Heart right ventricle (tissue), 16 donors: ENCODE data around the gene FEN1. TPM values are rescaled to one million over a fixed set of nuclear protein-coding genes. Genes with fewer than 3 reads are reported as not detected.

Experiments used
- ATAC-seq, 8 donors: fragments of 200-7000 bp; cut with Tn5 transposase; one replicate each; pipeline ENCODE4 v1.9.1; 2020; ENCODE audit warnings: mild to moderate bottlenecking in 8 of 8, moderate library complexity in 8 of 8, moderate number of reproducible peaks in 1 of 8
- DNase-seq, 2 donors: peaks; one replicate each; pipeline ENCODE4 v3.0.0-alpha.2; 2020
- H3K27ac ChIP-seq, 10 donors: fragments of 200-600 bp; sonication (generic) in 2 of 10; one replicate each; pipeline versions ENCODE4 v1.5.0 to v1.8.0; 2020 to 2022; ENCODE audit warnings: mild to moderate bottlenecking in 3 of 10
- H3K27me3 ChIP-seq, 7 donors: fragments of 200-600 bp; one replicate each; pipeline ENCODE4 v1.8.0; 2021 to 2022; ENCODE audit warnings: mild to moderate bottlenecking in 2 of 7
- H3K36me3 ChIP-seq, 9 donors: fragments of 200-600 bp; sonication (generic) in 1 of 9; one replicate each; pipeline versions ENCODE4 v1.5.0 to v1.8.0; 2020 to 2022; ENCODE audit warnings: mild to moderate bottlenecking in 2 of 9
- H3K4me1 ChIP-seq, 9 donors: fragments of 200-600 bp; sonication (generic) in 1 of 9; one replicate each; pipeline versions ENCODE4 v1.5.0 to v1.8.0; 2020 to 2022; ENCODE audit warnings: mild to moderate bottlenecking in 4 of 9
- H3K4me3 ChIP-seq, 10 donors: fragments of 200-600 bp; sonication (generic) in 2 of 10; one replicate each; pipeline versions ENCODE4 v1.5.0 to v1.8.0; 2020 to 2022; ENCODE audit warnings: mild to moderate bottlenecking in 7 of 10, moderate library complexity in 2 of 10
- H3K9me3 ChIP-seq, 11 donors: fragments of 200-600 bp in 10 of 11; sonication (generic) in 2 of 11; one replicate each; pipeline versions ENCODE4 v1.5.0 to v1.8.0; 2013 to 2022; ENCODE audit warnings: mild to moderate bottlenecking in 2 of 11, control low read depth in 1 of 11, moderate library complexity in 1 of 11
- CTCF ChIP-seq, 9 donors: fragments of 200-600 bp; sonication (generic) in 2 of 9; IDR thresholded peaks; one replicate each; pipeline versions ENCODE4 v1.5.0 to v1.8.0; 2021 to 2022; ENCODE audit warnings: antibody characterized with exemption in 9 of 9, mild to moderate bottlenecking in 5 of 9, moderate library complexity in 1 of 9
- WGBS, 2 donors: extraction: QIAGEN DNeasy Blood & Tissue Kit; methylation state at CpG; one replicate each; pipeline ENCODE4 v1.1.7; 2013; ENCODE audit warnings: inconsistent platforms in 1 of 2; 5-methylcytosine and 5-hydroxymethylcytosine counted together
- intact Hi-C, 10 donors: fragments of 100-400 bp; cut with DNase I; formaldehyde crosslinking; loops; one replicate each; pipeline versions ENCODE4 v1.11.1 to v1.14.2; 2022
- polyA plus RNA-seq, 2 donors: library from polyadenylated mRNA; stranded (reverse); fragments of 200-250 nt; gene quantifications; one replicate each; pipeline ENCODE4 v1.2.3, GENCODE V29; 2013
- total RNA-seq, 10 donors: library from RNA; stranded (reverse); fragmentation: NEBNext Ultra II Directional in 3 of 10; extraction: Animal tissue kit (Norgen Biotek cat#: 25700) in 3 of 10; gene quantifications; one replicate each; pipeline versions ENCODE4 v1.2.1 to v1.2.4, GENCODE V29; 2021 to 2023
- donor health status: Arrhythmogenic right ventricular cardiomyopathy.
- donor health status: ischemic (EF 13 %, LVEDD 7.1; RV severe dilation, severe dysfunction).
- donor health status: healthy with polysubstance abuse.
- donor health status: DM: no; HTN: yes; CAD: no.
- donor health status: DM: no; HTN: no; CAD: no.
- donor health status: ischemic (EF 25% LVEDD 6.9; RV normal size, moderate dysfunction).
- donor health status: ischemic (EF 25% LVEDD 5.7; RV mildly dilated, moderate dysfunction).
- donor health status: healthy.
- donor health status: DM: yes; HTN: yes; CAD: no.
- donor health status: Ischemic cardiomyopathy.
- donor health status: ischemic (EF 35%, LVEDD 5.7; RV mildly dilated, moderate dysfunction).
- donor health status: nonischemic (EF 11% LVEDD 7.7; RV severe dilation, severe dysfunction).
- donor health status: DM: yes; HTN: yes; CAD: no.
- donor health status: PGD.
- donor health status: ischemic (EF 29% LVEDD 5.4; RV normal size, mild dysfunction).
- donor health status: nonischemic (EF 23%, LVEDD 6.1; RV moderate dilation, normal function).

Gene FEN1
- total and polyA plus RNA-seq, 12 donors = 2.1 to 8.8 (median 6.2) TPM

GRCh38 chr11:61793083-61793828, 545 bp downstream of the FEN1 start:
- Histone ChIP-seq H3K27me3 (no peaks in the 10 kb centered on the region), H3K36me3 (peaks cover 0 to 48% (median 15%) of the 10 kb centered on the region in 9 donors), H3K4me1 (peaks cover 8 to 37% (median 25%) of the 10 kb centered on the region in 9 donors), H3K27ac (peak overlapping the region in 9 of 10 donors; percentile 89 to 98 (median 96)), H3K4me3 (peak overlapping the region; percentile 65 to 90 (median 78)), H3K9me3 (no peaks in the 10 kb centered on the region)
- ATAC-seq = no peak
- intact Hi-C loops = loop anchor here in 3 of 10 donors (5.0 to 10.0 kb wide), 4 partner anchors 152 to 522 kb away; partner anchors contain the start of gene BEST1 (in 1 of the 3)
- no peak for DNase-seq
- no peak for TF ChIP-seq CTCF (IDR thresholded peaks at IDR 0.05)
- 3 to 4% methylated on average over 29 of the region's 29 CpGs for WGBS, 2 donors

- H3K4me1 ChIP-seq = peaks cover 8 to 37% (median 25%) of the 10 kb centered on the region in 9 donors
- no peak for TF ChIP-seq CTCF (IDR thresholded peaks at IDR 0.05)
- peak overlapping the region in 3 of 10 donors; percentile 71 to 89 (median 79) for H3K4me3 ChIP-seq
- no peaks in the 10 kb centered on the region for H3K9me3 ChIP-seq
- ATAC-seq (no peak), DNase-seq (no peak)
- peaks cover 0 to 42% (median 15%) of the 10 kb centered on the region in 9 donors for H3K36me3 ChIP-seq
- H3K27ac ChIP-seq = no peak overlapping the region
- intact Hi-C loops = loop anchor here in 3 of 10 donors (5.0 to 10.0 kb wide), 4 partner anchors 151 to 521 kb away; partner anchors contain the start of gene BEST1 (in 1 of the 3)
- 63 to 65% methylated on average over 3 of the region's 3 CpGs for WGBS, 2 donors
- H3K27me3 ChIP-seq = no peaks in the 10 kb centered on the region
Measured at GRCh38 chr11:61793829-61794204, 1.1 kb downstream of the FEN1 start.

- 88 to 89% methylated on average over 4 of the region's 4 CpGs for WGBS, 2 donors
Measured at GRCh38 chr11:61794579-61794978, 1.9 kb downstream of the FEN1 start.

More at GRCh38 chr11:61794579-61794978, 1.9 kb downstream of the FEN1 start:
- no peak for ATAC-seq
- no peak for DNase-seq
- Histone ChIP-seq H3K9me3 (no peaks in the 10 kb centered on the region), H3K4me3 (no peak overlapping the region), H3K27me3 (no peaks in the 10 kb centered on the region), H3K36me3 (peaks cover 0 to 39% (median 7%) of the 10 kb centered on the region in 9 donors), H3K4me1 (peaks cover 8 to 42% (median 25%) of the 10 kb centered on the region in 9 donors), H3K27ac (no peak overlapping the region)
- no peak for TF ChIP-seq CTCF (IDR thresholded peaks at IDR 0.05)
- intact Hi-C loops = loop anchor here in 3 of 10 donors (5.0 to 10.0 kb wide), 4 partner anchors 150 to 520 kb away; partner anchors contain the start of gene BEST1 (in 1 of the 3)
